Subcutaneous adipose tissue (tissue), 4 donors: ENCODE data around the gene LAMC3. TPM values are rescaled to one million over a fixed set of nuclear protein-coding genes. Genes with fewer than 3 reads are reported as not detected.

Source experiments
- CTCF ChIP-seq: fragments of 450-650 bp; IDR thresholded peaks from one replicate; pipeline ENCODE4 v1.5.1; 2016; ENCODE audit warnings: low read depth, mild to moderate bottlenecking, control low read depth, antibody characterized with exemption, moderate library complexity
- total RNA-seq, 4 donors: library from RNA; depleted of rRNA; stranded (reverse); fragments of >200 nt; gene quantifications; one replicate each; pipeline ENCODE4 v1.1.0, GENCODE V29; 2016

The LAMC3 gene
- total RNA-seq, 4 donors from 2014 or later, result 1.3 to 2.9 (median 1.9) TPM

DNA sequence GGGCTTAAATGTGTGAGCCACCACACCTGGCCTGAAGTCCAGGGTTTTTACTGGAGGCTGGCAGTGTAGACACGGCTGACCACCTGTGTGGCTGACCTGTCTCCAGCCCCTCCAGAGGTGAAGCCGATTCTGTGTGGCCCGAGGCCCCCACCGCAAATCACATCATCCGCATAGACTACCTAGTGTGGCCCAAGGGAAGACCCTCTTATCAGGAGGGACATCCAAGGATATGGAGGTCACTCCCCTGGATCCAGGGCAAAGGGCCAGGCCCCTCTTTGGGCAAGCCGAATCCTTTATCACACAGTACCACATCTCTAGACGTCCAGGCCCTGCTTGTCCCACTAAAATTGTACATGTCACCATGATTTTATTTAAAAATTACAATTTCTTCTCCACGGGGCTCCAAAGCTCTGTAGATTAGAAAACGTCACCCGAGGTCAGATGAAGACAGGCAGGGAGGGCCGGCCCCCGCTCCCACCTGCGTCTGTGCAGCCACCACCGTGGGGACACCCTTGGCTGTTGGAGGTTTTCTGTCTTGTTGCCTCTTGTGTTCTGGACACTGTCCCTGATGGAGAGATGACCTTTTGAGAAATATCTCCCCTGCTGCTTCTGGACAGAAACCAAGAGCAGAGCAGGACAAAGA lies 20.1 kb downstream of the LAMC3 start:
- TF ChIP-seq CTCF, result no peak

DNA sequence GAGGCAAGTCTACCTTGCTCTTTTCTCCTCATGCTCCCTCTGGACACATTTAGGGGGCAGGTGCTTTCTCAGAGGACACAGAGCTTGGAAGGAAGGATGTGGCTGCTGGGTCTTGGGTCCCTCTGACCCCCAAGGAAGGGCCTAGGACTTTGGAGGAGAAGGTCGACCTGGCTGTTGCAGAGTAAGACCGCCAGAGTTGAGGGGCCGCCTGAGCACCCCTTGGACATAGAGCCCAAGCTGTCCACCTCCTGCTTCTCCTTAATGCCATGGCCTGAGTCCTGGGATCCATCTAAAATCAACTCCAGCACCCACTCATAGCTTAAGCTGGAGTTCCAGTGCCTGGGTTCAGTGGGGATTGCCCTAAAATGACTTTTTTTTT lies 20.6 kb downstream of the LAMC3 start:
- TF ChIP-seq CTCF, result no peak

DNA sequence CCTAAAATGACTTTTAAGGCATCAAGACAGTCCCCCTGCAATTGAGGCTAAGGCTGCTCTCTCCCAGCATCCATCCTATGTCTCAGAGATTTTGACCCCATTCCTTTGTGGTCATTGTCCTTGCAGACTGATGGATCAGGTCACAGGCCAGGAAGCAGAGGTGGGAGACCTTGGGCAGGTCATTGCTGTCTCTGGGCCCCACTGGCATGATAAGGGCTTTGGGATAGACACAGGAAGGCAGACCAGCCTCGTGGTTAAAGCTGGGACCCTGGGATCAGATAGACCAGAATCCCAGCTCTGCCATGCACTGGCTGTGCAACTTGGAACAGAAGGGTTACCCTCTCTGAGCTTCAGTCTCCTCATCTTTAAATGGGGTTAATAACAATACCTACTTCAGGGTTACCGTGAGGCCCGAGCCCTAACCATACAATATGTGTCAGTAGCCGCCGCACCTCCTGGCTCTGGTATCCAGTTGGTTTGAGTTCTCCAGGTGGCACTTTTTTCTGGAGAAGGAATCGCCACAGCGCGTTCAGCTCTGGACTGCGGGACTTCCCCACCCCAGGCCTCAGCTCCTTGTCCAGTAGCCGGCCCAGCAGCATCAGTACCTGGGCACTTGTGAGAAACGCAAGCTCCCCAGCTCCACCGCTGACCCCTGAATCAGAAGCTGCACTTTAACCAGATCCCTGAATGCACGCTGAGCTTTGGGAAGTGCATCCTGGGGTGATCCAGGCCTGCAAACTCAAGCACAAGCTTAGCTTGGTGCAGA lies 21.4 kb downstream of the LAMC3 start:
- TF ChIP-seq CTCF, result no peak

DNA sequence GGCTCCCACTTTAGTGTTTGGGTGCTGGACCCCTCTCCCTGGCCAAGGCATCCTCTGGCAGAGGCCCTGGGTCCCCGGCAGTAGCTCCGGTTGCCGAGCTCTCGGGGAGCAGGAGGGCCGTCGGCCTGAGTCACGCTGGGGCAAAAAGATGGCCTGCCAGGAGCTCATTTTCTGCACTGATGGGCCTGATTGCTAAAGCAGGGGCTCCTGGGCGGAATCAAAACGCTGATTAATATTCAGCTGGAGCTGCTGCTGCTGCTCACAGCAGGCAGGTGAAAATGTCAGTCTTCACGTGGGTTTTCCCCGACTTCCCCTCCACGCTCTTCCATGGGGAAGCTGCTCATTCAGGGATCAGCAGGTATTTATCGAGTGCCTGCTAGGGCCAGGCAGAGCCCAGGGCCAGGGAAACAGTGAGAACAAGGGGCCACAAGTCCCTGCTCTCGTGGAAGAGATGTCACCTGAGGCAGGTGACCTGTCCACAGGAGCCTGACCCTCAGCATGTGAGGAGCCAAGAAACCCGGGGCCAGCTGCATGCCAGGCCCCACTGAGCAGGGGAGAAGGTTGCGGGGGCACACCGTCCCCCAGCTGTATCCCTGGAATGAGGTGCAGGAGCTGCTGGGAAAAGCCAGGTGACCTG lies 22.1 kb downstream of the LAMC3 start:
- TF ChIP-seq CTCF, result no peak

DNA sequence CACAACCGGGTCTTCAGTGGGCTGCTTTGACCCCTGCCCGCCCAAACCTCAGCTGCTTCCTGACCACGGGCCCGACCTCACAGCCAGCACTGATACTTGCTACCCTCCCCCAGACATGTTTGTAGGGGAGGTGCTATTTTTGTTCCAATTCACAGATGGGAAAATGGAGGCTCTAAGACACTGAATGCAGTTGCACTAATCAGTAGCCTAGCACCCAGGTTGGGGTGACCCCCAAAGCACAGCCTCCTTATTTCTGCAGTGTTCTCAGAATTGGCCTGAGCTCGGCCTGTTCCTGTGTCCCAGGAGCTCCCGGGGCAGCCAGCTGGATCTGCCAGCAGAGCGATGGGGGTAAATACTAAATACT lies 22.6 kb downstream of the LAMC3 start:
- no peak for TF ChIP-seq CTCF

DNA sequence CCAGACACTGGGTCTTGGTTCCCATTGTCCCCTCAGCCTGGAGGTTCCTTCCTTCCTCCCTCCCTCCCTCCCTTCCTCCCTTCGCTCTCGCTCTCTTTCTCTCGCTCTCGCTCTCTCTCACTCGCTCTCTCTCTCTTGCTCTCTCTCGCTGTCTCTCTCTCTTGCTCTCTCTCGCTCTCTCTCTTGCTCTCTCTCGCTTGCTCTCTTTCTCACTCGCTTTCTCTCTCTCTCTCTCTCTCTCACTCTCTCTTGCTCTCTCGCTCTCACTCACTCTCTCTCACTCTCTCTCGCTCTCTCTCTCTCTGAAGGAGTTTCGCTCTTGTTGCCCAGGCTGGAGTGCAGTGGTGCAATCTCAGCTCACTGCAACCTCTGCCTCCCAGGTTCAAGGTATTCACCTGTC lies 23.4 kb downstream of the LAMC3 start:
- no peak for TF ChIP-seq CTCF
